A673 (cell line): Measurements from ENCODE around the gene PAX7.

ENCODE experiments used
- EZH2 ChIP-seq: fragments of 200-600 bp; sonication (generic); IDR thresholded peaks from 2 replicates; pipeline ENCODE4 v1.6.1; 2017; ENCODE audit warnings: borderline replicate concordance, low read depth, mild to moderate bottlenecking, mixed read lengths, antibody characterized with exemption, low read length; ENCODE audit not compliant: poor library complexity, severe bottlenecking
- TF ChIP-seq, protein P1 (sequence below): fragments of 300-800, 200-600 bp; sonication (generic); conservative IDR thresholded peaks from 2 replicates; pipeline ENCODE4 v1.5.1; 2017; ENCODE audit warnings: low read depth, mild to moderate bottlenecking, antibody characterized with exemption, low read length, moderate library complexity, mixed read lengths

DNA sequence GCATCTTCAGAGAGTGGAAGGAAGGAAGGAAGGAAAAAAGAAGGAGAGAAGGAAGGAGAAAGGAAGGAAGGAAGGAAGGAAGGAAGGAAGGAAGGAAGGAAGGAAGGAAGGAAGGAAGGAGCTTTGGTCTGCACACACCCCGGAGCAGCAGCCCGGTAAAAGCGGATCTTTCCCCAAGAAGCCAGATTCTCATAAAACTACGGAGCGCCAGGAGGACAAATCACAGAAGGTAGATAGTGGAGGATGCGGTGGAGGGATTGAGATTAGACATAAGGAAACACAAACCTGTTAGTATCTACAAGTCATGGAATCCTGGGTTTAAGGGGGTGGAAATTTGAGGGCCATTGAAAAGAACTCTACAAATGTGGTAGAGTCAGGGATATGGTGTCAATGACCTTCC, 36.7 kb downstream of the PAX7 start:
- TF ChIP-seq, protein P1, sequence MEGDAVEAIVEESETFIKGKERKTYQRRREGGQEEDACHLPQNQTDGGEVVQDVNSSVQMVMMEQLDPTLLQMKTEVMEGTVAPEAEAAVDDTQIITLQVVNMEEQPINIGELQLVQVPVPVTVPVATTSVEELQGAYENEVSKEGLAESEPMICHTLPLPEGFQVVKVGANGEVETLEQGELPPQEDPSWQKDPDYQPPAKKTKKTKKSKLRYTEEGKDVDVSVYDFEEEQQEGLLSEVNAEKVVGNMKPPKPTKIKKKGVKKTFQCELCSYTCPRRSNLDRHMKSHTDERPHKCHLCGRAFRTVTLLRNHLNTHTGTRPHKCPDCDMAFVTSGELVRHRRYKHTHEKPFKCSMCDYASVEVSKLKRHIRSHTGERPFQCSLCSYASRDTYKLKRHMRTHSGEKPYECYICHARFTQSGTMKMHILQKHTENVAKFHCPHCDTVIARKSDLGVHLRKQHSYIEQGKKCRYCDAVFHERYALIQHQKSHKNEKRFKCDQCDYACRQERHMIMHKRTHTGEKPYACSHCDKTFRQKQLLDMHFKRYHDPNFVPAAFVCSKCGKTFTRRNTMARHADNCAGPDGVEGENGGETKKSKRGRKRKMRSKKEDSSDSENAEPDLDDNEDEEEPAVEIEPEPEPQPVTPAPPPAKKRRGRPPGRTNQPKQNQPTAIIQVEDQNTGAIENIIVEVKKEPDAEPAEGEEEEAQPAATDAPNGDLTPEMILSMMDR: no peak
- TF ChIP-seq EZH2: no peak
